Smooth muscle cell (in vitro differentiated cells): Measurements from ENCODE around the gene TNFRSF21. TPM values are rescaled to one million over a fixed set of nuclear protein-coding genes. Genes with fewer than 3 reads are reported as not detected.

ENCODE experiments used
- DNase-seq: peaks from one replicate; lab custom pipeline; 2025; ENCODE audit not compliant: unreplicated experiment; lab: John Stamatoyannopoulos, UW
- H2AFZ ChIP-seq: fragments of 200-600 bp; sonication (generic); 2 replicates; pipeline ENCODE4 v1.6.0; 2016; ENCODE audit warnings: antibody characterized with exemption, low read depth, mild to moderate bottlenecking
- H3F3A ChIP-seq: fragments of 200-600 bp; sonication (generic); 2 replicates; pipeline ENCODE4 v1.6.0; 2017; ENCODE audit warnings: antibody characterized with exemption, low read depth
- H3K27ac ChIP-seq: fragments of 200-600 bp; sonication (generic); 2 replicates; pipeline ENCODE4 v1.5.1; 2016; ENCODE audit warnings: low read depth, mild to moderate bottlenecking
- H3K27me3 ChIP-seq: fragments of 200-600 bp; sonication (generic); 2 replicates; pipeline ENCODE4 v1.6.1; 2016; ENCODE audit warnings: low read depth, mild to moderate bottlenecking
- H3K36me3 ChIP-seq: fragments of 200-600 bp; sonication (generic); 2 replicates; pipeline ENCODE4 v1.5.1; 2016; ENCODE audit warnings: low read depth
- H3K4me1 ChIP-seq: fragments of 200-600 bp; sonication (generic); 2 replicates; pipeline ENCODE4 v1.5.1; 2016; ENCODE audit warnings: low read depth
- H3K4me2 ChIP-seq: fragments of 200-600 bp; sonication (generic); 2 replicates; pipeline ENCODE4 v1.6.0; 2016; ENCODE audit warnings: mild to moderate bottlenecking
- H3K4me3 ChIP-seq: fragments of 200-600 bp; sonication (generic); 2 replicates; pipeline ENCODE4 v1.5.1; 2016; ENCODE audit warnings: mild to moderate bottlenecking
- H3K79me2 ChIP-seq: fragments of 200-600 bp; sonication (generic); 2 replicates; pipeline ENCODE4 v1.6.0; 2016; ENCODE audit warnings: low read depth, mild to moderate bottlenecking
- H3K9ac ChIP-seq: fragments of 200-600 bp; sonication (generic); 2 replicates; pipeline ENCODE4 v1.6.0; 2016; ENCODE audit warnings: low read depth
- H3K9me3 ChIP-seq: fragments of 200-600 bp; sonication (generic); replicated peaks from 2 replicates; pipeline ENCODE4 v1.5.1; 2016; ENCODE audit warnings: low read depth
- H4K20me1 ChIP-seq: fragments of 200-600 bp; sonication (generic); 2 replicates; pipeline ENCODE4 v1.6.0; 2016; ENCODE audit warnings: low read depth
- WGBS: methylation state at CpG from one replicate; pipeline ENCODE4 v1.1.7; 2016; ENCODE audit warnings: low lambda C conversion rate; 5-methylcytosine and 5-hydroxymethylcytosine counted together
- polyA plus RNA-seq: library from polyadenylated mRNA; unstranded; fragments of >200 nt; fragmentation: Nextera tagmentation; extraction: Ambion mirVana; gene quantifications from 2 replicates; pipeline ENCODE4 v1.2.1, GENCODE V29; 2016
- total RNA-seq: library from RNA; depleted of rRNA; stranded (reverse); fragments of >200 nt; gene quantifications from 2 replicates; pipeline ENCODE4 v1.2.3, GENCODE V29; 2014
- TF ChIP-seq, protein P1 (sequence below): fragments of 200-600 bp; sonication (generic); IDR thresholded peaks from 2 replicates; pipeline ENCODE4 v1.5.1; 2017; ENCODE audit warnings: borderline replicate concordance, mild to moderate bottlenecking, antibody characterized with exemption; ENCODE audit not compliant: insufficient read depth, poor library complexity, severe bottlenecking

TNFRSF21 gene
- total and polyA plus RNA-seq, 2 experiments from 2014 or later, result 30.1 to 32.8 TPM

- Histone ChIP-seq H3K4me3 (no peak overlapping the region), H2AFZ (no peak overlapping the region), H4K20me1 (no peaks in the 10 kb centered on the region), H3K4me2 (no peak overlapping the region), H3K36me3 (no peaks in the 10 kb centered on the region), H3K27ac (no peak overlapping the region), H3K9me3 (no peaks in the 10 kb centered on the region), H3K9ac (no peak overlapping the region), H3K27me3 (no peaks in the 10 kb centered on the region), H3K79me2 (no peaks in the 10 kb centered on the region), H3F3A (no peaks in the 10 kb centered on the region), H3K4me1 (no peaks in the 10 kb centered on the region)
- WGBS, result 92% methylated on average over 2 of the region's 2 CpGs
- no peak for DNase-seq
- TF ChIP-seq, protein P1, sequence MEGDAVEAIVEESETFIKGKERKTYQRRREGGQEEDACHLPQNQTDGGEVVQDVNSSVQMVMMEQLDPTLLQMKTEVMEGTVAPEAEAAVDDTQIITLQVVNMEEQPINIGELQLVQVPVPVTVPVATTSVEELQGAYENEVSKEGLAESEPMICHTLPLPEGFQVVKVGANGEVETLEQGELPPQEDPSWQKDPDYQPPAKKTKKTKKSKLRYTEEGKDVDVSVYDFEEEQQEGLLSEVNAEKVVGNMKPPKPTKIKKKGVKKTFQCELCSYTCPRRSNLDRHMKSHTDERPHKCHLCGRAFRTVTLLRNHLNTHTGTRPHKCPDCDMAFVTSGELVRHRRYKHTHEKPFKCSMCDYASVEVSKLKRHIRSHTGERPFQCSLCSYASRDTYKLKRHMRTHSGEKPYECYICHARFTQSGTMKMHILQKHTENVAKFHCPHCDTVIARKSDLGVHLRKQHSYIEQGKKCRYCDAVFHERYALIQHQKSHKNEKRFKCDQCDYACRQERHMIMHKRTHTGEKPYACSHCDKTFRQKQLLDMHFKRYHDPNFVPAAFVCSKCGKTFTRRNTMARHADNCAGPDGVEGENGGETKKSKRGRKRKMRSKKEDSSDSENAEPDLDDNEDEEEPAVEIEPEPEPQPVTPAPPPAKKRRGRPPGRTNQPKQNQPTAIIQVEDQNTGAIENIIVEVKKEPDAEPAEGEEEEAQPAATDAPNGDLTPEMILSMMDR, result no peak
These were observed 102.4 kb downstream of the TNFRSF21 start for GRCh38 chr6:47207261-47207660.

GRCh38 chr6:47206626-47207025, 103.1 kb downstream of the TNFRSF21 start:
- H3K4me3 ChIP-seq, result no peak overlapping the region
- TF ChIP-seq, protein P1, result no peak
- no peak overlapping the region for H3K27ac ChIP-seq

GRCh38 chr6:47203938-47204611, 105.6 kb downstream of the TNFRSF21 start:
- Histone ChIP-seq H3K27ac (no peak overlapping the region), H2AFZ (no peak overlapping the region)
- TF ChIP-seq, protein P1, result no peak

More at GRCh38 chr6:47206626-47207025, 103.1 kb downstream of the TNFRSF21 start:
- Histone ChIP-seq H3K9me3 (no peaks in the 10 kb centered on the region), H3K36me3 (no peaks in the 10 kb centered on the region), H2AFZ (no peak overlapping the region), H3K9ac (no peak overlapping the region), H3K4me2 (no peak overlapping the region), H3K4me1 (no peaks in the 10 kb centered on the region), H4K20me1 (no peaks in the 10 kb centered on the region), H3K27me3 (no peaks in the 10 kb centered on the region), H3K79me2 (no peaks in the 10 kb centered on the region), H3F3A (no peaks in the 10 kb centered on the region)
- DNase-seq, result no peak

More at GRCh38 chr6:47203938-47204611, 105.6 kb downstream of the TNFRSF21 start:
- Histone ChIP-seq H3K4me3 (no peak overlapping the region), H3K9ac (no peak overlapping the region), H3K9me3 (no peaks in the 10 kb centered on the region), H3K4me1 (no peaks in the 10 kb centered on the region), H3K79me2 (no peaks in the 10 kb centered on the region), H3K27me3 (no peaks in the 10 kb centered on the region), H3K4me2 (no peak overlapping the region), H3K36me3 (no peaks in the 10 kb centered on the region), H3F3A (no peaks in the 10 kb centered on the region), H4K20me1 (no peaks in the 10 kb centered on the region)
- no peak for DNase-seq
- WGBS, result 50% methylated on average over 2 of the region's 2 CpGs
